Fibroblast of villous mesenchyme (primary cell): ENCODE results near the gene SEC14L3. TPM values are rescaled to one million over a fixed set of nuclear protein-coding genes. Genes with fewer than 3 reads are reported as not detected.

Experiments
- DNase-seq: peaks from one replicate; pipeline ENCODE4 v3.0.0-alpha.2; 2010; ENCODE audit warnings: low read depth
- H3K4me3 ChIP-seq: 2 replicates; pipeline ENCODE4 v1.5.1; 2011; ENCODE audit warnings: low read depth, mild to moderate bottlenecking, low read length
- total RNA-seq: library from RNA; depleted of rRNA; stranded (reverse); fragments of >200 nt; gene quantifications from 2 replicates; pipeline ENCODE4 v1.2.3, GENCODE V29; 2012
- TF ChIP-seq, protein P1 (sequence below): IDR thresholded peaks from 2 replicates; pipeline ENCODE4 v1.5.1; 2012; ENCODE audit warnings: low read depth, mild to moderate bottlenecking, low read length; ENCODE audit not compliant: insufficient read depth

SEC14L3 gene
- total RNA-seq, 1 donor: not detected

DNA sequence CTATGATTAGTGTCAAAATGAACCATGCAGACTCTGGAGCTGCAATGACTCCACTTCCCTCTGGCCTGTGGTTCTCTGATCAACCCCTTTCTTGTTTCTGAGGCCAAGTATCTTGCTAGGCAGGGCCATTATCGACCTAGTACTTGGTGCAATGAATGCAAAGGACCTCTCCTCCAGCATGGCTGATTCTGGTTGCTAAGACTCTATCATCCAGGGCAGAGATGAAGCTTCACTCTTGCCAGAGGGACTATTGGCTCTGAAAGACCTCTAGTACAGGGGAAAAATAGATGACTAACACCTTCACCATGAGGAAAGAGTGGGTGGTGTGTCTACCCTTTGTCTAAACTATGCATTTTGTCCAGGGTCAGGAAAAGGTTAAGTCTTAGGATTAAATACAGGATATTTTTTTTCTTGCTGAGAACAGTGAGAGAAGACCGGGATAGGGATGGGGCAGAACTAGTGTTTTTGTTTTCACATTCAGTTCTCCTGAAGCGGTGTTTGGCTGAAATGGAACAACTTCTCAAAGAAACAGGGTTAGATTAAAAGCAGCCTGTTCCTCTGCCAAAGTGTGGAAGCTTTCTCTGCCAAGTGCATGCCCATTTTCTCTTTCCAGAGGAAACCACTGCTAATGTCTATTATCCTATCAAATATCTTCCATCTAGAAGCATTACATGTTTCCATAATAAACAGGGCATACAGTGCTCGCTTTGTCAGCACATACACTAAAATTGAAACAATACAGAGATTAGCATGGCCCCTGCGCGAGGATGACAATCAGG lies 51.3 kb downstream of the SEC14L3 start:
- DNase-seq: peak; percentile 68
- no peak overlapping the region for H3K4me3 ChIP-seq
- TF ChIP-seq, protein P1, sequence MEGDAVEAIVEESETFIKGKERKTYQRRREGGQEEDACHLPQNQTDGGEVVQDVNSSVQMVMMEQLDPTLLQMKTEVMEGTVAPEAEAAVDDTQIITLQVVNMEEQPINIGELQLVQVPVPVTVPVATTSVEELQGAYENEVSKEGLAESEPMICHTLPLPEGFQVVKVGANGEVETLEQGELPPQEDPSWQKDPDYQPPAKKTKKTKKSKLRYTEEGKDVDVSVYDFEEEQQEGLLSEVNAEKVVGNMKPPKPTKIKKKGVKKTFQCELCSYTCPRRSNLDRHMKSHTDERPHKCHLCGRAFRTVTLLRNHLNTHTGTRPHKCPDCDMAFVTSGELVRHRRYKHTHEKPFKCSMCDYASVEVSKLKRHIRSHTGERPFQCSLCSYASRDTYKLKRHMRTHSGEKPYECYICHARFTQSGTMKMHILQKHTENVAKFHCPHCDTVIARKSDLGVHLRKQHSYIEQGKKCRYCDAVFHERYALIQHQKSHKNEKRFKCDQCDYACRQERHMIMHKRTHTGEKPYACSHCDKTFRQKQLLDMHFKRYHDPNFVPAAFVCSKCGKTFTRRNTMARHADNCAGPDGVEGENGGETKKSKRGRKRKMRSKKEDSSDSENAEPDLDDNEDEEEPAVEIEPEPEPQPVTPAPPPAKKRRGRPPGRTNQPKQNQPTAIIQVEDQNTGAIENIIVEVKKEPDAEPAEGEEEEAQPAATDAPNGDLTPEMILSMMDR: no peak

DNA sequence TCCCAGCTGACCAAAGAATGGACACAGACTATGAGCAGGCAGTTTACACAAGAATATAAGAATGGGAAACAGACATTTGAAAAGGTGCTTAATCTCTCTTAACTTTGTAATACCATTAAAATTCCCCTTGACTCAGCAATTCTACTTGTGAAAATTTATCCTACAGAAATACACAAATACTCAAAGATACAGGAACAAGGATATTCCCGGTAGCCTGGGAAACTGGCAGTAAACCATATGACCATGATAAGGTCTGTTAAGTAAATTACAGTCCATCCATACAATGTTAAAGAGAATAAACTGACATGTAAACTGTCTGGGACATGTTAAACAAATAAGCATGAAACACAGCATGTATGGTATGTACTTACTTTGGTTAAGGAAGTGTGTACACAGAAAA lies 55.0 kb downstream of the SEC14L3 start:
- H3K4me3 ChIP-seq: no peak overlapping the region
- TF ChIP-seq, protein P1: no peak
- no peak for DNase-seq

DNA sequence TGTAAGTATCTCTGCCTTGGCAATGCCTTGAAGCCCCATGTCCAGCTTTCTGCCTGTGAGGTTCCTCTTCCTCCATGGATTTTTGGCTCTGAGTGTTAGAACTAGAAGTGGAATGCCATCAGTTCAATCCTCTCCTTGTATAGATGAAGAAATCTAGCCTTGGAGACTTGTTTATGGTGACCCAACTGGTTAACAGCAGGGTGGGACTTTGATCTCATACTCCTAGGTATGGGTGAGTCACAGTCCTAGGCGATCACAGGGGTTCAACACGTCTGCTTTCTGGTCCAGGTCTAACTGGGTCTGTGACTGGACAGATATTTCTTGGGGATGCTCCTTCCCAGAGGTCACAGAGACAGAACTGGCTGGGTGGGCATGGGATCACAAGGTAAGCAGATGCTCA lies 55.4 kb downstream of the SEC14L3 start:
- TF ChIP-seq, protein P1: no peak
- DNase-seq: no peak
- H3K4me3 ChIP-seq: no peak overlapping the region

DNA sequence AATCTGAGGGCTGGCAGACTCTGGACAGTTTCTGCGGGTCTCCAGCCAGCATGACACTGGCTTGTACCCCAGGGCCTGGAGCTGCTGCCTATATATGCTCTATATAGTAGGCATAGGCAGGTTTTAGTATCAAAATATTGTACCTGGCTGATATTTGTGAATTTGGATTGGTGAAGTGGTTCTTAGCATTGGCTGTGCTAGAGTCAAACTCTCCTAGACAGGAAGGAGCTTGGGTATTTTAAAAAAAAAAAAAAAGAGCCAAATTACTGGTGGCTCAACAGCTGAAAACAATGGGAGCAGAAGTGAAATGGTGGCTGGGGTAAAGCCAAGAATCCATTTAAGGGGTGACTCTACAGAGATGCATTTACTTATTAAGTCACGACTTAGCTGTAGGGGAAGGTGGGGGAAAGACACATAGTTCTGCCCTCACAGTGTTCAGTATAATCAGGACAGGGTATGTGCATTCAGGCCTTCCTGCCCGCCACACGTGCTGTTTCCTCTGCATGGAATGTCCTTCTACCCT lies 57.2 kb downstream of the SEC14L3 start:
- no peak for DNase-seq
- H3K4me3 ChIP-seq: no peak overlapping the region
- TF ChIP-seq, protein P1: no peak

DNA sequence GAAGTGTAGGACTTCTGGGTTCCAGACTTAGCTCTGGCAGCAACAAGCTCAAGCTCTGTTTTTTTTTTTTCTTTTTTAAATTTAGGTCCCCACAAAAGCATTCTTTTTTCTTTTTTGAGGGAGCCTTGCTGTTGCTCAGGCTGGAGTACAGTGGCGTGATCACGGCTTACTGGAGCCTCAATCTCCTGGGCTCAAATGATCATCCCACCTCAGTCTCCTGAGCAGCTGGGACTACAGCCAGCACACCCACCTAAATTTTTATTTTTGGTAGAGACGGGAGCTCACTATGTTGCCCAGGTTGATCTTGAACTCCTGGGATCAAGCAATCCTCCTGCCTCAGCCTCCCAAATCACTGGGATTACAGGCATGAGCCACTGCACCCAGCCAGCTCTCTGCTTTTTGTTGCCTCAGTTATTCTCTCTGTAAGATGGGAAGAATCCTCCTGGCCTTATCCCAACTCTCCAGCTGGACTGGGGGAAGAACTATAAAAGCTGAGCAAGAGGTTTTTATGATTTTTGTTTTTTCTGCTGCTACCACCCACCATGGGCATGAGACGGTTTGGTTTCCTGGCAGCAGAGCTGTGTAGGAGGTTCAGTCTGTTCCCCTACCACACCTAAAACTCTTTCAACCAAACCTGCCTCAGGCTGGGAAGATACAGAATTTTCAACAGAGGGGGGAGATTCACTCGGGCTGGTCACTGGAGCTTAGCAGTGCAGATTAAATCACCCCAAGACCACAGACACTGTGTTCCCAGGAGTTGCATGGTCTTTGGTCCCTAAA lies 57.9 kb downstream of the SEC14L3 start:
- H3K4me3 ChIP-seq: no peak overlapping the region
- no peak for DNase-seq
- TF ChIP-seq, protein P1: no peak

DNA sequence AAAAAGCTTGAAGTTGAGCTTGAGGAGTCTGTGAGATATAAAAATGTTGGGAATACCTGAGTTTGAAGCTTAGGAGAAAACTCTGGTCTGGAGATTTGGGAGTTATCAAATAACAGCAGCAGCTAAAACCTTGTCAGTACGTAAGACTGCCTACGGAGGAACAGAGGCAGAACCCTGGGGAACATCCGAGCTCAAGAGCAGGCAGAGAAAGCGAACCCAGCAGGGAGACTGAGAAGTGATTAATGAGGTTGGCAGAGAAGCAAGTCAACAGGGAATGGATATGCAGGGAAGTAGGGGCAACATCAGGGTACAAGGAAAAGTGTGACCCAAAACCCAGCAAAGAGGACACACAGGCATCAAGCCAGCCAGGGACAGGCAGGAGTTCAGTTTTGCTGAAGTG lies 58.8 kb downstream of the SEC14L3 start:
- no peak overlapping the region for H3K4me3 ChIP-seq
- DNase-seq: no peak
- TF ChIP-seq, protein P1: no peak
